AG09309 (cell line): ENCODE measurements around the gene CLEC18A.
A peak's percentile ranks its signal among the peaks of the same experiment; 100 is the strongest.

Source experiments
- DNase-seq: peaks from one replicate; pipeline ENCODE4 v3.0.0-alpha.2; 2010; ENCODE audit warnings: low read depth
- H3K4me3 ChIP-seq: 2 replicates; pipeline ENCODE4 v1.5.1; 2011; ENCODE audit warnings: mild to moderate bottlenecking, low read depth, low read length, moderate library complexity; ENCODE audit not compliant: control insufficient read depth
- CTCF ChIP-seq: IDR thresholded peaks from 2 replicates; pipeline ENCODE4 v1.5.1; 2011; ENCODE audit warnings: mild to moderate bottlenecking, low read depth, low read length, inconsistent platforms; ENCODE audit not compliant: insufficient read depth, control insufficient read depth; ENCODE audit errors: missing control alignments

The CLEC18A gene

GRCh38 chr16:69924041-69924775, 26.9 kb upstream of the CLEC18A start:
- H3K4me3 ChIP-seq, result no peak overlapping the region
- TF ChIP-seq CTCF, result no peak
- DNase-seq, result no peak

DNA sequence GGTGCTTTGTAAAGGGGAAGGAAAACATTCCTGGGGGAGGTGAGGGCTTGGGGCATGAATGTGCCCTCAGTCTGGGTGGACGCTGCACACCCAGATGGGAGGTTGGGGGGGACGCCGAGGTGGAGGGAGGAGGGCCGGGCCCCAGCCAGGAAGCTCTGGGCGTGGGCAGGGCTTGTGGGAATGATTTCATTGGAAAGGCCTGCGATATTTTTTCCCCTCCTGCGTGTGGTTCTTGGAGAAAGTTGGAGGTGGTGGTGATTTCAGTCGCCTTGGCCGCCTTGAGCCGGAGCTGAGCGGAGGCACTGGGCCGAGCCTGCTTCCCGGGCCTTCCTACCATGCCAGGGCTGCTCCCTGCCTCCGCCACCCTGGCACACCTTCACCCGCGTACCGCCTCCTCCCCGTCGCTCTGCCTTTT, 26.4 kb upstream of the CLEC18A start:
- peak overlapping the region; percentile 30 for H3K4me3 ChIP-seq
- DNase-seq, result peak; percentile 67
- no peak for TF ChIP-seq CTCF

DNA sequence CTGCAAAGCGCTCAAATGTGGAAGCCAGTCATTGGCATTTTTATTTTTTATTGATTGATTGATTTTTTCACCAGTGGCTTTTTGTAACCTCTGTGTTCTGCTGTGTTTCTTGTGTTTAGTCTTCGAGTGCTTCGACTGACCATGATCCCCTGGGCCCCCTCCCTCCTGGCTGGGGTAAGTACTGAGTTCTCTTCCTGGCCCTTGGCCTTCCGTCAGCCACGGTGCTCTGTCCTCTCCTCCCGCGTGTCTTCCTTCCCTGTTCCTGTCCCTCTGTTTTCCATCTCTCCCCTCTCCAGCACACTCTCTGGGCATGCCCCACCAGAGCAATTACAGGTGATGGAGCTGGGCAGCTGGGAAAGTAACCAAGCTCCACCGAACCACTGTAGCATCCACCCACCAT, 25.8 kb upstream of the CLEC18A start:
- no peak for TF ChIP-seq CTCF
- H3K4me3 ChIP-seq, result peak overlapping the region; percentile 30
- DNase-seq, result no peak

GRCh38 chr16:69926241-69926640, 24.9 kb upstream of the CLEC18A start:
- TF ChIP-seq CTCF, result no peak
- H3K4me3 ChIP-seq, result no peak overlapping the region
- no peak for DNase-seq

- no peak overlapping the region for H3K4me3 ChIP-seq
- DNase-seq, result peak; percentile 18
- TF ChIP-seq CTCF, result no peak
These were observed 23.9 kb upstream of the CLEC18A start for GRCh38 chr16:69927056-69927757.

- TF ChIP-seq CTCF, result no peak
- DNase-seq, result no peak
- H3K4me3 ChIP-seq, result no peak overlapping the region
These were observed 22.2 kb upstream of the CLEC18A start for GRCh38 chr16:69928856-69929400.
